ENCODE results near the gene CFAP47.

GRCh38 chrX:36035550-36035949 is 116.0 kb downstream of the CFAP47 start:
- no peak for TF ChIP-seq CTCF (IDR thresholded peaks at IDR 0.05)
- no peak for TF ChIP-seq POLR2A (IDR thresholded peaks at IDR 0.05)
